Subcutaneous adipose tissue (tissue), 4 donors: ENCODE data around the gene PROZ. TPM values are rescaled to one million over a fixed set of nuclear protein-coding genes. Genes with fewer than 3 reads are reported as not detected.

ENCODE experiments used
- CTCF ChIP-seq: fragments of 450-650 bp; IDR thresholded peaks from one replicate; pipeline ENCODE4 v1.5.1; 2016; ENCODE audit warnings: low read depth, mild to moderate bottlenecking, control low read depth, antibody characterized with exemption, moderate library complexity
- total RNA-seq, 4 donors: library from RNA; depleted of rRNA; stranded (reverse); fragments of >200 nt; gene quantifications; one replicate each; pipeline ENCODE4 v1.1.0, GENCODE V29; 2016

PROZ gene
- total RNA-seq, 4 donors from 2014 or later, result not detected

GRCh38 chr13:113129921-113130750 is 28.3 kb upstream of the PROZ start:
- no peak for TF ChIP-seq CTCF

- TF ChIP-seq CTCF, result no peak
Measured at GRCh38 chr13:113135281-113135760, 23.1 kb upstream of the PROZ start.

GRCh38 chr13:113137691-113138298 is 20.7 kb upstream of the PROZ start:
- TF ChIP-seq CTCF, result no peak

GRCh38 chr13:113138792-113139551 is 19.5 kb upstream of the PROZ start:
- no peak for TF ChIP-seq CTCF

- TF ChIP-seq CTCF, result no peak
Measured at GRCh38 chr13:113139577-113139976, 18.9 kb upstream of the PROZ start.

GRCh38 chr13:113140677-113141600 is 17.5 kb upstream of the PROZ start:
- no peak for TF ChIP-seq CTCF
